Tibial nerve (tissue), 4 donors: ENCODE data around the gene COX6A1.

Source experiments
- CTCF ChIP-seq, 5 experiments: fragments of 200-600 bp in 3 of 5; fragments of 450-650 bp in 2 of 5; sonication (generic) in 3 of 5; IDR thresholded peaks; one replicate each; pipeline ENCODE4 v1.5.1; 2016 to 2019; ENCODE audit warnings: antibody characterized with exemption in 5 of 5, mild to moderate bottlenecking in 3 of 5, moderate library complexity in 2 of 5
- EP300 ChIP-seq, 2 donors: sonication (generic); formaldehyde crosslinking; IDR thresholded peaks; one replicate each; pipeline ENCODE4 v1.6.1; 2017; ENCODE audit warnings: antibody characterized with exemption in 2 of 2, mild to moderate bottlenecking in 1 of 2
- POLR2A ChIP-seq, 2 donors: fragments of 450-650 bp; IDR thresholded peaks; one replicate each; pipeline ENCODE4 v1.6.1; 2017; ENCODE audit warnings: antibody characterized with exemption in 2 of 2, mild to moderate bottlenecking in 2 of 2, moderate library complexity in 2 of 2

DNA sequence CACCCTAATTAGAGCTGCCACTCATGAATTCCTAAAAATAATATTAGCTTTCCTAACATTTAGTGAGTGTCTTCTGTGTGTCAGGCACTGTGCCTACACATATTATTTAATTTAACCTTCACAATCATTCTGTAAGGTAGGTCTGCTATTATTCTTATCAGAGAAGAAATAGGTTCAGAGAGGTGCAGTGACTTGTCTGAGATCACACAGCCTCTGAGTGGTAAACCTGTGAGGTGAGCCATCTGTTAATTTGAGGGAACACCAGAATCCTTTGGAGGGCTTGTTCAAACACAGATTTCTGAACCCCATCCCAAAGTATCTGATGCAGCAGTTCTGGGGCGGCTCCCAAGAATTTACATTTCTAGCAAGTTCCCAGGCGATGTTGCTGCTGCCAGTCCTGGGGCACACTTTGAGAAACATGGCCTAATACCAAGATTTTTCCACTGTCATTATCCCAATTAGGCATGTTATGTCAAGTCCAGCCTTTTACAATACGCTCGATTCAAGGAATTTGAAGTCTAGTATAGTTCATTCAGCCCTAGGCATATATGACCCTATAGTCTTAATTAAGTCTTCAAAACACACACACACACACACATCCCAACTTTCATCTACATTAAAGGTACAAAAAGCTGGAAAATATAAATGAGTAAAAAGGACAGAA, 19.9 kb upstream of the COX6A1 start:
- TF ChIP-seq CTCF (IDR thresholded peaks at IDR 0.05) (no peak), POLR2A (IDR thresholded peaks at IDR 0.05) (no peak), EP300 (IDR thresholded peaks at IDR 0.05) (no peak)
